NCI-H1417 (cell line): ENCODE data around the gene EARS2.

Experiments
- DNase-seq, 3 experiments: peaks; one replicate each; lab custom pipeline; 2025; lab: John Stamatoyannopoulos, UW

The EARS2 gene

GRCh38 chr16:23480257-23480656 is 76.9 kb downstream of the EARS2 start:
- no peak for DNase-seq

- DNase-seq: no peak
Observed at GRCh38 chr16:23479138-23479537, 78.0 kb downstream of the EARS2 start.

- no peak for DNase-seq
Observed at GRCh38 chr16:23478566-23478965, 78.6 kb downstream of the EARS2 start.

- DNase-seq: no peak
Observed at GRCh38 chr16:23476289-23476688, 80.9 kb downstream of the EARS2 start.
